Naive thymus-derived CD8-positive, alpha-beta T cell (primary cell): ENCODE results near the gene LAMTOR4. TPM values are rescaled to one million over a fixed set of nuclear protein-coding genes. Genes with fewer than 3 reads are reported as not detected.
A peak's percentile ranks its signal among the peaks of the same experiment; 100 is the strongest.

Source experiments
- ATAC-seq, 2 donors: fragments of 150-1000 bp; cut with Tn5 transposase in 1 of 2; sonication (Bioruptor Pico), chemical (Tn5 transposase) in 1 of 2; 1 replicate in 1 of 2; 2 replicates in 1 of 2; pipeline ENCODE4 v1.10.0; 2021; ENCODE audit warnings: mild to moderate bottlenecking in 2 of 2, moderate library complexity in 2 of 2
- POLR2A ChIA-PET: fragments of 350-600 bp; sonication (Branson Sonifier 250); formaldehyde crosslinking; loops from one replicate; lab custom pipeline; 2021; ENCODE audit warnings: antibody characterized with exemption; lab: Charles Lee
- DNase-seq, 10 donors: peaks; one replicate each; pipeline versions ENCODE4 v3.0.0 to v3.0.0-alpha.2; 2020 to 2022
- H3K27ac Mint-ChIP-seq, 10 donors: one replicate each; pipeline ENCODE4 v1.8.0; 2020 to 2022; ENCODE audit warnings: mild to moderate bottlenecking in 10 of 10, mixed read lengths in 10 of 10, moderate library complexity in 4 of 10, inconsistent platforms in 1 of 10
- H3K27me3 Mint-ChIP-seq, 5 donors: one replicate each; pipeline ENCODE4 v1.8.0; 2021 to 2022; ENCODE audit warnings: mixed read lengths in 5 of 5
- H3K36me3 Mint-ChIP-seq, 3 donors: one replicate each; pipeline ENCODE4 v1.8.0; 2020 to 2022; ENCODE audit warnings: mixed read lengths in 3 of 3, mild to moderate bottlenecking in 2 of 3, inconsistent platforms in 1 of 3
- H3K4me1 Mint-ChIP-seq, 4 donors: one replicate each; pipeline ENCODE4 v1.8.0; 2021 to 2022; ENCODE audit warnings: mixed read lengths in 4 of 4
- H3K4me3 Mint-ChIP-seq, 10 donors: one replicate each; pipeline ENCODE4 v1.8.0; 2020 to 2022; ENCODE audit warnings: mild to moderate bottlenecking in 10 of 10, mixed read lengths in 10 of 10, moderate library complexity in 6 of 10, inconsistent platforms in 1 of 10
- H3K9me3 Mint-ChIP-seq, 9 donors: one replicate each; pipeline ENCODE4 v1.8.0; 2020 to 2022; ENCODE audit warnings: mixed read lengths in 9 of 9, mild to moderate bottlenecking in 3 of 9, inconsistent platforms in 1 of 9, moderate library complexity in 1 of 9
- polyA plus RNA-seq, 3 donors: library from polyadenylated mRNA; unstranded; fragments of 300-500 nt; fragmentation: Illumina TruSeq; gene quantifications; one replicate each; pipeline ENCODE4 v1.2.3, GENCODE V29; 2021
- total RNA-seq, 8 experiments: library from RNA in 2 of 8; stranded (reverse) in 2 of 8; gene quantifications; one replicate each; pipeline ENCODE4 v1.2.3 and lab custom pipeline; 2021 to 2026

Gene LAMTOR4
- total and polyA plus RNA-seq, 5 experiments from 2014 or later = 170 to 435 (median 403) TPM

DNA sequence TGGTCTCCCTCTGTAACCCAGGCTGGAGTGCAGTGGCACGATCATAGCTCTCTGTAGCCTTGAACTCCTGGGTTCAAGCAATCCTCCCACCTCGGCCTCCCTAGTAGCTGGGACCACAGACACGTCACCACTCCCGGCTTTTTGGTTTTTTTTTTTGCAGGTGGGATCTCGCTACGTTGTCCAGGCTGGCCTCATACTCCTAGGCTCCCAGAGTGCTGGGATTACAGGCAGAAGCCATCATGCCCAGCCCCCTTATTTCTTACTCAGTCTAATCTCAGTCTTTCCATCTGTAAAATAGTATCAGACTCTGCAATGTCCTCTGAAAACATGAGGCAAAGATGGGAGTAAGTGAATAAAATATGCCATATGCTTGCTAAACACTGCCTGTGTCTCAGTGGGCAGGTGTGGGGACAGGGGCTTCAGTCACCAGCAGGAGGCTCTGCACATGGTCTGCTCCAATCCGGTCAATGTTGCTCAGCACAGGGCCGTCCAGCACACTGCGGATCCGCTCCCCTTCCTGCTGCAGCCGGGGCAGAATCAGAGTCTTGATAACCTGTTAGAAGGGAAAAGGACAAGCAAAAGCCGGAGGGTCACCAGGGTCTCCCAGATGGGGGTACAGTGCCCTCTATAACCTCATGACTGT, 39.1 kb upstream of the LAMTOR4 start:
- Mint-ChIP-seq H3K27me3 (no peaks in the 10 kb centered on the region), H3K9me3 (no peaks in the 10 kb centered on the region), H3K27ac (no peak overlapping the region), H3K4me1 (peaks cover 0 to 2% (median 0%) of the 10 kb centered on the region in 4 donors), H3K4me3 (no peak overlapping the region), H3K36me3 (peaks cover 0 to 67% (median 8%) of the 10 kb centered on the region in 3 donors)
- no peak for ATAC-seq
- POLR2A ChIA-PET = interaction anchor here (0.7 kb wide), 1 partner anchor 55 kb away, joined by 3 read pairs; no protein-coding TSS in a partner anchor
- no peak for DNase-seq

DNA sequence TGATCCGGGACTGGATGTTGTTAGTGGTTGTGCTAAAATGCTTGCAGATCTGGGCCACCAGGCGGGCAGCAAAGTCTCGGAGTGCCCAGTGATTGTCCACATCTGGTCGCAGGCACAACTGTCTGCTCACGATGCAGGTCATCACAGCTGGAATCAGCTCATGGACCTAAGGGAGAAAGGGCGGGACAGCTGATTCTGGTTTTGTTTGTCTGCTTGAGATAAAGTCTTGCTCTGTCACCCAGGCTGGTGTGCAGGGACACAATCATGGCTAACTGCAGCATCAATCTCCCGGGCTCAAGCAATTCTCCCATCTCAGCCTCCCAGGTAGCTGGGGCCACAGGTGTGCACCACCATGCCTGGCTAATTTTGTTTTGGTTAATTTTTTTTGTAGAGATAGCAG, 37.6 kb upstream of the LAMTOR4 start:
- peaks cover 0 to 3% (median 1%) of the 10 kb centered on the region in 4 donors for H3K4me1 Mint-ChIP-seq
- H3K36me3 Mint-ChIP-seq = peaks cover 0 to 71% (median 8%) of the 10 kb centered on the region in 3 donors
- no peak overlapping the region for H3K27ac Mint-ChIP-seq
- no peak for DNase-seq
- H3K4me3 Mint-ChIP-seq = no peak overlapping the region
- no peaks in the 10 kb centered on the region for H3K27me3 Mint-ChIP-seq
- ATAC-seq = no peak
- H3K9me3 Mint-ChIP-seq = no peaks in the 10 kb centered on the region
- POLR2A ChIA-PET = interaction anchor here (0.6 to 4.1 kb wide), 3 partner anchors 9 to 75 kb away, joined by 3 to 27 read pairs (median 4); partner anchors contain the start of genes AP4M1 and MCM7

DNA sequence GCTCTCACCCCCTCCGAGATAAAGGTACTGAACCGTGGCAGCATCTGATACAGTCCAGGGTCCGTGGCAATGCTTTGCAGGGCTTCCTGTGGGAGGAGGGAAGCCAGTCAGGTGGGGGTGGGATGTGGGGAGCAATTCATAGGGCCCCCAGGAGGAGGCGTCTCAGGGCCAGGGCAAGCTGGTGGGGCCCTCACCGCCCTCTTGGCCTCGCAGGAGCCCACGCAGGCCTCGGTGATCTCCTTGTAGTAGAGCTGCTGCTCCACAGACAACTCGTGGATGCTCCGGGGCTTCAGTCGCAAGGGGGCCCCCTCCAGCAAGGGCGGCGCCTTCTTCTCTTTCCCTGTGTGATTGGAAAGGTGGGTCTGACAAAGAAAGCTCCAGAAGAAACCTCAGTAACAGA, 36.8 kb upstream of the LAMTOR4 start:
- no peak for ATAC-seq
- Mint-ChIP-seq H3K27ac (no peak overlapping the region), H3K27me3 (no peaks in the 10 kb centered on the region), H3K9me3 (no peaks in the 10 kb centered on the region), H3K4me3 (no peak overlapping the region), H3K4me1 (peaks cover 0 to 8% (median 5%) of the 10 kb centered on the region in 4 donors), H3K36me3 (peaks cover 0 to 67% (median 8%) of the 10 kb centered on the region in 3 donors)
- POLR2A ChIA-PET = interaction anchor here (0.6 to 4.1 kb wide), 2 partner anchors 10 to 76 kb away, joined by 3 to 27 read pairs; partner anchors contain the start of genes AP4M1 and MCM7
- no peak for DNase-seq

DNA sequence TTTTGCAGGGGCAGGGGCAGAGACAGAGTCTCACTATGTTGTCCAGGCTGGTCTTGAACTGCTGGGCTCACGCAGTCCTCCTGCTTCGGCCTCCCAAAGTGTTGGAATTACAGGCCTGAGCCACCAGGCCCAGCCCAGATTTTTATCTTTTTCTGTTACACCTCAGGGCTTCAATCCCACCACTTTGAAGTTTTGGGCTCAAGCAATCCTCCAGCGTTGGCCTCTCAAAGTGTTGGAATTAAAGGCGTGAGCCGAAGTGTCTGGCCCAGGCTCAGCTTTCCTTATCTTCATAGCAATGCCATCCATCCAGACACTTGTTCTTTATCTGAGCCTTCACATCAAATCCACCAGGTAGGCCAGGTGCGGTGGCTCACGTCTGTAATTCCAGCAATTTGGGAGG, 33.7 kb upstream of the LAMTOR4 start:
- Mint-ChIP-seq H3K4me1 (peaks cover 8 to 22% (median 16%) of the 10 kb centered on the region in 4 donors), H3K4me3 (no peak overlapping the region), H3K27ac (no peak overlapping the region), H3K27me3 (no peaks in the 10 kb centered on the region), H3K9me3 (no peaks in the 10 kb centered on the region), H3K36me3 (peaks cover 0 to 40% (median 5%) of the 10 kb centered on the region in 3 donors)
- DNase-seq = no peak
- POLR2A ChIA-PET = interaction anchor here (0.9 to 1.4 kb wide), 3 partner anchors 10 to 13 kb away, joined by 3 to 7 read pairs (median 5); partner anchors contain the start of gene MBLAC1
- no peak for ATAC-seq

DNA sequence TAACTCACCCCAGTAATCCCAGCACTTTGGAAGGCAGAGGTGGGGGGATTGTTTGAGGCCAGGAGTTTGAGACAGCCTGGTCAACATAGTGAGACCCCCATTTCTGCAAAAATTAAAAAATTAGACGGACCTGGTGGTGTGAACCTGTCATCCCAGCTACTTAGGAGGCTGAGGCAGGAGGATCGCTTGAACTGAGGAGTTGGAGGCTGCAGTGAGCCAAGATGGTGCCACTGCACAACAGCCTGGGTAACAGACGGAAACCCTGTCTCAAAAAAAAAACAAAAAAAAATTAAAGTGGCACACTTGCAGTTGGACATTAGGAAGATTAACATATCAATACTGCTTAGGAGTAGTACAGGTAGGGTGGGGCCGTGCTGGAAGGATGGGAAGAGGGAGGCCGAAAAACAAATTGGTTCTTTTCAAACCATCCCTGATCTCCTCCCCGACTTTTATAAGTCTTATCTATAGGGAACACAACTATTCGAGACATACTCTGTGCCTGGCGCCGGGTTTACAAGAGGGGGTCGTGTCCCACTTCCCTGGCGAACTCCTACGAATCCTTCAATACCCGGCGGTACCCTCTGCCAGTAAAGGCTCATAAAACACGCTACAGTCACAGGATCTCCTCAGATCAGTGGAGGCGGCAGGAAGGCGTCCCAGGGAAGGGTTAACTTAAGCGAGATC, 30.2 kb upstream of the LAMTOR4 start:
- peak overlapping the region; percentile 96 to 100 (median 99) for H3K27ac Mint-ChIP-seq
- no peaks in the 10 kb centered on the region for H3K9me3 Mint-ChIP-seq
- peaks cover 11 to 38% (median 28%) of the 10 kb centered on the region in 4 donors for H3K4me1 Mint-ChIP-seq
- H3K4me3 Mint-ChIP-seq = peak overlapping the region; percentile 91 to 99 (median 97)
- H3K27me3 Mint-ChIP-seq = no peaks in the 10 kb centered on the region
- peaks cover 0 to 12% (median 0%) of the 10 kb centered on the region in 3 donors for H3K36me3 Mint-ChIP-seq
- DNase-seq (no peak), ATAC-seq (no peak)
- POLR2A ChIA-PET = interaction anchor here (0.7 to 15.9 kb wide), 3 partner anchors 8 to 17 kb away, joined by 3 to 252 read pairs (median 13); partner anchors contain the start of genes AP4M1, MBLAC1 and MCM7

DNA sequence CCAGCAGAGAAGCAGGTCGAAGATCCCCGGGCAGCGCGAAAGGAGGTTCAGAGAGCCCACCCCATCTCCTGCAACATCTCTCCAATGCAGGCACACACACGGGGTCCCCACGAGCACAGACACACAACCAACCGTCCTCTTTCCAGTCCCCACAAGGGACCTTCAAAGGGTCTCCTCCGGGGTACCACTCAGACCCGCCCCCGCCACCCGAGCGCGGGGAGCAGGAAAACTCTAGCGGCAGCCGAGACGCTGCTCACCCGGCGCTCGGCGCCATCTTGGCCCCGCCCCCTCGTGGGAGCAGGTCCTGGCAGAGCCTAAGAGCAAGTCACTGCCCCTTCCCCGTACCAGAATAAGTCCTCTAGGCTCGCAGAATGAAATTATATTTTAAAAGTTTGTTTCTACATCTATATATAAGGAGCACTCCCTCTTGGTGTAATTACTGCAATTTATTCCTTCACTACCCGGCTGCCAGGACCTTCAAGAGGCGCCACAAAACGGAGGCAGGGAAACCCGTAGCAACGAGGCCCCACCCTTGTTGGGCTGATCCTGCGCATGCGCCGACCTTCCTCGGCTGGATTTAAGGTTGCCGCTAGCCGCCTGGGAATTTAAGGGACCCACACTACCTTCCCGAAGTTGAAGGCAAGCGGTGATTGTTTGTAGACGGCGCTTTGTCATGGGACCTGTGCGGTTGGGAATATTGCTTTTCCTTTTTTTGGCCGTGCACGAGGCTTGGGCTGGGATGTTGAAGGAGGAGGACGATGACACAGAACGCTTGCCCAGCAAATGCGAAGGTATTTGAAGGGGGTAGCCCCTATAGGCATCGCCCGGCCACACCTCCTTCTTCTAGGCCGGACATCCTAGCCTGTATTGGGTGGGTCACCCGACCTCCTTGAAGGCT, 29.4 kb upstream of the LAMTOR4 start, which contains the start of the genes CNPY4 and TAF6:
Gene CNPY4, plus strand, starts transcription at position 563 of the 898 bp plus-strand sequence. Its CDS starts 111 bp downstream, at position 674.
Gene TAF6, minus strand, starts transcription at position 287 of the 898 bp plus-strand sequence. CDS start 5,149 bp downstream, outside the sequence.
- POLR2A ChIA-PET = interaction anchor here (0.6 to 15.9 kb wide), 17 partner anchors 9 to 350 kb away, joined by 3 to 252 read pairs (median 4); partner anchors contain the start of genes AP4M1, COPS6, GAL3ST4 and LAMTOR4
- Mint-ChIP-seq H3K4me1 (peaks cover 11 to 40% (median 31%) of the 10 kb centered on the region in 4 donors), H3K27me3 (no peaks in the 10 kb centered on the region), H3K36me3 (peaks cover 0 to 8% (median 0%) of the 10 kb centered on the region in 3 donors), H3K9me3 (no peaks in the 10 kb centered on the region), H3K4me3 (peak within 1 kb of the TSS; percentile 91 to 99 (median 97)), H3K27ac (peak within 1 kb of the TSS; percentile 96 to 100 (median 99))
- ATAC-seq (peak; percentile 72 to 74), DNase-seq (peak; percentile 90 to 97 (median 94))

DNA sequence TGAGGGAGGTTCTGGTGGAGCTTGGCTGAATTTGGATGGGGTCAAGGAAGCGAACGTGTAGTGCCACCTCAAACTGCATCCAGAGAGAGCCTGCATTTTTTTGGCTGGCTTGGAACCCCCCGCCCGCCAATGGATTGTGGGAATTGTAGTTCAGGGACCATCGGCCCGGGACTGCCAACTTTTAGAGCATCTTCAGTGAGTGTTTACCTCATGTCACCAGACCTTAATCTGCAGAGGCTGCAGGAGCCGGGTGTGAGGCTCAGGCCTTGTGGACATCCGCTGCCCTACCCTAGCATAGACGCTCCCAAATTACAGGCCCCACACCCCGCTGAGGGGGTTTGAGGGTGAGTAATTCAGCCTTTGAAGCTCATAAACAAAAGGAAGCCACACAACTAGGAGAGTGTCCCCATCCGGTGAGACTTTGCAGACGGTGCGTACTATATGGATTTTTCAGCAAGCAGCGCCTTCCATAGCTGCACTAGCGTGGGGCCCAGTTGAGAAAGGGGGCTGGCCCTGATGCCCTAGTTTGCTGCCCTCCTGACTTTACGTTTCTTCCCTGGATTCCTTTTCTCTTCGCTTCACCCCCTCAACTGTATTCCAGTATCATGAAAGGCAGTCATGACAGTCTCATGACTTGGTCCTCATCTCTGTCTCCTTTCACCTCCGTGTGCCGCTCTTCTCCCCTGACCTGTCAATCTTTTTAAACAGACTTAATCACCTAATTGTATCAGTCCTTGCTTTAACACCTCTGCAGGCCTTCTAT, 28.6 kb upstream of the LAMTOR4 start:
- H3K27ac Mint-ChIP-seq = peak overlapping the region; percentile 96 to 100 (median 99)
- H3K27me3 Mint-ChIP-seq = no peaks in the 10 kb centered on the region
- POLR2A ChIA-PET = interaction anchor here (0.6 to 15.9 kb wide), 21 partner anchors 8 to 654 kb away, joined by 3 to 252 read pairs (median 4); partner anchors contain the start of genes AP4M1, ATP5MF, COPS6 and FBXO24
- peaks cover 0 to 8% (median 0%) of the 10 kb centered on the region in 3 donors for H3K36me3 Mint-ChIP-seq
- H3K4me1 Mint-ChIP-seq = peaks cover 15 to 48% (median 39%) of the 10 kb centered on the region in 4 donors
- H3K4me3 Mint-ChIP-seq = peak overlapping the region; percentile 91 to 99 (median 97)
- ATAC-seq (peak; percentile 68 to 69), DNase-seq (peak; percentile 55 to 84 (median 70))
- H3K9me3 Mint-ChIP-seq = no peaks in the 10 kb centered on the region

DNA sequence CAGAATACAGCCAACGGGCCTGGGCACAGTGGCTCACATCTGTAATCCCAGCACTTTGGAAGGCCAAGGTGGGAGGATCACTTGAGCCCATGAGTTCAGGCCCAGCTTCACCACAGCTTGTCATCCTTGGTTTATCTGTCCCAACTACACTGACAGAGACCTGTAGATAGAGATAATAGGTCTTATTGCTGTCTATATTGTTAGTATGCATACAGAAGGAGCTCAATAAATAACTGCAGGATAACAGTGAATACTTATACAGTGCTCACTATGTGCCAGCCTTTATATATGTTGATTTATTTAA, 28.0 kb upstream of the LAMTOR4 start:
- Mint-ChIP-seq H3K27me3 (no peaks in the 10 kb centered on the region), H3K27ac (peak overlapping the region; percentile 96 to 100 (median 99)), H3K4me3 (peak overlapping the region; percentile 91 to 99 (median 97)), H3K4me1 (peaks cover 15 to 53% (median 44%) of the 10 kb centered on the region in 4 donors), H3K36me3 (peaks cover 0 to 8% (median 0%) of the 10 kb centered on the region in 3 donors), H3K9me3 (no peaks in the 10 kb centered on the region)
- ATAC-seq (no peak), DNase-seq (no peak)
- POLR2A ChIA-PET = interaction anchor here (0.6 to 15.9 kb wide), 20 partner anchors 8 to 654 kb away, joined by 3 to 252 read pairs (median 4); partner anchors contain the start of genes AP4M1, ATP5MF, COPS6 and FBXO24

DNA sequence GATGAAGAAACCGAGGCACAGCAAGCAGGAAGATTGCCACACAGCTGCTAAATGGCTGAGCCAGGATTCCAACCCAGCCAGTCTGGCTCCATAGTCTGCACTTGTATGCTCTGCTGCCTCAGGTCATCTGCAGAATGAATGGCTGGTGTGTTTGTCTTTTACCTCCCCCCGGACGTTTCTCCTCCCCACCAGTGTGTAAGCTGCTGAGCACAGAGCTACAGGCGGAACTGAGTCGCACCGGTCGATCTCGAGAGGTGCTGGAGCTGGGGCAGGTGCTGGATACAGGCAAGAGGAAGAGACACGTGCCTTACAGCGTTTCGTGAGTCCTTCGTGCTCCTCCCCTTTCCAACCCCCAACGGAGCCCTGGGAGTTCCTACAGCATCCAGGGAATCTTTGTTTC, 26.7 kb upstream of the LAMTOR4 start:
- Mint-ChIP-seq H3K36me3 (peaks cover 0 to 5% (median 0%) of the 10 kb centered on the region in 3 donors), H3K27ac (peak overlapping the region in 7 of 10 donors; percentile 25 to 77 (median 65)), H3K4me1 (peaks cover 17 to 63% (median 49%) of the 10 kb centered on the region in 4 donors), H3K9me3 (no peaks in the 10 kb centered on the region), H3K27me3 (no peaks in the 10 kb centered on the region), H3K4me3 (peak overlapping the region in 2 of 10 donors; percentile 10 to 33)
- DNase-seq = no peak
- POLR2A ChIA-PET = interaction anchor here (0.6 to 15.9 kb wide), 2 partner anchors 20 to 99 kb away, joined by 4 to 252 read pairs; partner anchors contain the start of genes AP4M1 and MCM7
- ATAC-seq = no peak

DNA sequence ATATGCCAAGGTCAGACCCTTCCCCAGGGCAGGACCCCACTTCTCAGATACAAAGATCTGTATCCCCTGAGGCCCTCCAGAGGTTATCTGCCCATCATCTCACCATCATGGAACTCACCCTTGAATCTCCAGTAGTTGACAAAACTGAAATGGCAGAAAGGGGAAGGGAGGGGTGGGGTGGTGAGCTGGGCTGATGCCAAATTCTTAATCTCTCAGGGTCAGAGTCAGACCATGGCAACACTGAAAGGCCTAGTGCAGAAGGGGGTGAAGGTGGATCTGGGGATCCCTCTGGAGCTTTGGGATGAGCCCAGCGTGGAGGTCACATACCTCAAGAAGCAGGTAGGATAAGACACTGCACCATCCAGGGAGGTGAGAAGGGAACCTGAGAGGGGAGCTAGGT, 26.1 kb upstream of the LAMTOR4 start:
- peak overlapping the region in 2 of 10 donors; percentile 19 to 67 for H3K4me3 Mint-ChIP-seq

More for the DNA sequence above, 26.1 kb upstream of the LAMTOR4 start:
- ATAC-seq (no peak), DNase-seq (no peak)
- H3K27me3 Mint-ChIP-seq = no peaks in the 10 kb centered on the region
- POLR2A ChIA-PET = interaction anchor here (0.6 to 15.9 kb wide), 3 partner anchors 12 to 98 kb away, joined by 4 to 252 read pairs (median 4); partner anchors contain the start of genes AP4M1 and MCM7
- peaks cover 17 to 63% (median 50%) of the 10 kb centered on the region in 4 donors for H3K4me1 Mint-ChIP-seq
- peak overlapping the region in 6 of 10 donors; percentile 25 to 79 (median 74) for H3K27ac Mint-ChIP-seq
- H3K9me3 Mint-ChIP-seq = no peaks in the 10 kb centered on the region
- peaks cover 0 to 5% (median 0%) of the 10 kb centered on the region in 3 donors for H3K36me3 Mint-ChIP-seq
